ENCODE data around the gene NRDC. TPM values are rescaled to one million over a fixed set of nuclear protein-coding genes. Genes with fewer than 3 reads are reported as not detected.

Gene NRDC
- total RNA-seq, 1 donor from 2014 or later, result 141 TPM

- Histone ChIP-seq H3K79me2 (ENCODE audit: low read depth) (peaks cover 98% of the 10 kb centered on the region), H3K9ac (no peak overlapping the region), H2AFZ (replicated peaks) (no peak overlapping the region), H3K27me3 (no peaks in the 10 kb centered on the region), H3K9me3 (ENCODE audit: low read depth) (no peaks in the 10 kb centered on the region), H4K20me1 (ENCODE audit: low read depth) (peaks cover 34% of the 10 kb centered on the region), H3K4me1 (peaks cover 7% of the 10 kb centered on the region), H3F3A (ENCODE audit: low read depth) (no peaks in the 10 kb centered on the region), H3K4me3 (no peak overlapping the region), H3K36me3 (no peaks in the 10 kb centered on the region), H3K27ac (no peak overlapping the region), H3K4me2 (no peak overlapping the region)
- no peak overlapping the region for H3K27ac Mint-ChIP-seq
- no peaks in the 10 kb centered on the region for H3K9me3 Mint-ChIP-seq
- H3K4me1 Mint-ChIP-seq, result peaks cover 11% of the 10 kb centered on the region
- no peak for DNase-seq (ENCODE audit: low spot score)
- no peaks in the 10 kb centered on the region for H3K27me3 Mint-ChIP-seq (ENCODE audit: insufficient read depth, low read depth)
- TF ChIP-seq EZH2 (IDR thresholded peaks at IDR 0.05), result no peak
- no peak for TF ChIP-seq CTCF (IDR thresholded peaks at IDR 0.05)
- TF ChIP-seq EZH2phosphoT487 (IDR thresholded peaks at IDR 0.05), result no peak
- no peak overlapping the region for H3K4me3 Mint-ChIP-seq
- peaks cover 11% of the 10 kb centered on the region for H3K36me3 Mint-ChIP-seq
Observed at GRCh38 chr1:51870603-51871350, 7.8 kb downstream of the NRDC start.

- Histone ChIP-seq H3K4me1 (no peaks in the 10 kb centered on the region), H3K27me3 (no peaks in the 10 kb centered on the region), H3F3A (ENCODE audit: low read depth) (no peaks in the 10 kb centered on the region), H3K4me2 (no peak overlapping the region), H3K36me3 (no peaks in the 10 kb centered on the region), H3K4me3 (no peak overlapping the region), H3K9ac (no peak overlapping the region), H3K27ac (no peak overlapping the region), H3K79me2 (ENCODE audit: low read depth) (peaks cover 98% of the 10 kb centered on the region), H4K20me1 (ENCODE audit: low read depth) (peaks cover 33% of the 10 kb centered on the region), H3K9me3 (ENCODE audit: low read depth) (no peaks in the 10 kb centered on the region), H2AFZ (replicated peaks) (no peak overlapping the region)
- no peak overlapping the region for H3K4me3 Mint-ChIP-seq
- no peaks in the 10 kb centered on the region for H3K9me3 Mint-ChIP-seq
- peaks cover 3% of the 10 kb centered on the region for H3K27me3 Mint-ChIP-seq (ENCODE audit: insufficient read depth, low read depth)
- H3K27ac Mint-ChIP-seq, result no peak overlapping the region
- peaks cover 2% of the 10 kb centered on the region for H3K4me1 Mint-ChIP-seq
- TF ChIP-seq EZH2phosphoT487 (IDR thresholded peaks at IDR 0.05) (no peak), EZH2 (IDR thresholded peaks at IDR 0.05) (no peak), CTCF (IDR thresholded peaks at IDR 0.05) (no peak)
- peaks cover 8% of the 10 kb centered on the region for H3K36me3 Mint-ChIP-seq
- no peak for DNase-seq (ENCODE audit: low spot score)
Observed at GRCh38 chr1:51867479-51868232, 10.9 kb downstream of the NRDC start.

- Mint-ChIP-seq H3K9me3 (no peaks in the 10 kb centered on the region), H3K27ac (no peak overlapping the region), H3K4me3 (no peak overlapping the region), H3K4me1 (no peaks in the 10 kb centered on the region), H3K27me3 (ENCODE audit: insufficient read depth, low read depth) (peaks cover 3% of the 10 kb centered on the region), H3K36me3 (peaks cover 1% of the 10 kb centered on the region)
- no peak for TF ChIP-seq EZH2 (IDR thresholded peaks at IDR 0.05)
- no peak for TF ChIP-seq CTCF (IDR thresholded peaks at IDR 0.05)
- TF ChIP-seq EZH2phosphoT487 (IDR thresholded peaks at IDR 0.05), result no peak
- Histone ChIP-seq H3K9ac (no peak overlapping the region), H3K79me2 (ENCODE audit: low read depth) (peaks cover 89% of the 10 kb centered on the region), H3K4me1 (no peaks in the 10 kb centered on the region), H3F3A (ENCODE audit: low read depth) (no peaks in the 10 kb centered on the region), H3K27ac (no peak overlapping the region), H3K9me3 (ENCODE audit: low read depth) (no peaks in the 10 kb centered on the region), H3K4me2 (no peak overlapping the region), H3K4me3 (no peak overlapping the region), H3K36me3 (no peaks in the 10 kb centered on the region), H3K27me3 (no peaks in the 10 kb centered on the region), H2AFZ (replicated peaks) (no peak overlapping the region), H4K20me1 (ENCODE audit: low read depth) (peaks cover 22% of the 10 kb centered on the region)
- no peak for DNase-seq (ENCODE audit: low spot score)
Observed at GRCh38 chr1:51863384-51863783, 15.1 kb downstream of the NRDC start.
